H1 (cell line): ENCODE data around the gene EPS8. TPM values are rescaled to one million over a fixed set of nuclear protein-coding genes. Genes with fewer than 3 reads are reported as not detected.

Experiments used
- CTCF ChIA-PET: fragments of 300-600 bp; sonication (Branson Sonifier 250); formaldehyde crosslinking; loops from one replicate; lab custom pipeline; 2021; ENCODE audit not compliant: partially characterized antibody; lab: Charles Lee
- POLR2A ChIA-PET: fragments of 300-600 bp; sonication (Branson Sonifier 250); formaldehyde crosslinking; loops from one replicate; lab custom pipeline; 2021; ENCODE audit warnings: inconsistent platforms; ENCODE audit not compliant: partially characterized antibody; lab: Charles Lee
- DNase-seq, 2 experiments: peaks; one replicate each; pipeline versions ENCODE4 v3.0.0 to v3.0.0-alpha.2; 2010 to 2022; ENCODE audit warnings: low spot score in 2 of 2, low read depth in 1 of 2, mixed read lengths in 1 of 2
- FAIRE-seq: peaks from 2 replicates; lab custom pipeline; 2011; peaks lifted over from hg19 to GRCh38; lab: Jason Lieb, UNC
- H2AFZ ChIP-seq: 2 replicates; pipeline ENCODE4 v1.8.1; 2012; ENCODE audit warnings: low read length, inconsistent platforms
- H2AK5ac ChIP-seq: 2 replicates; pipeline ENCODE4 v1.6.1; 2013; ENCODE audit warnings: low read depth, low read length
- H2BK120ac ChIP-seq: replicated peaks from 2 replicates; pipeline ENCODE3; 2013; ENCODE audit warnings: low read depth, low read length, inconsistent platforms
- H2BK12ac ChIP-seq: 2 replicates; pipeline ENCODE4 v1.6.1; 2013; ENCODE audit warnings: low read depth, low read length
- H2BK15ac ChIP-seq: 2 replicates; pipeline ENCODE4 v1.6.1; 2013; ENCODE audit warnings: low read length
- H2BK20ac ChIP-seq: 2 replicates; pipeline ENCODE4 v1.6.1; 2013; ENCODE audit warnings: low read length
- H2BK5ac ChIP-seq: 2 replicates; pipeline ENCODE4 v1.6.1; 2013; ENCODE audit warnings: low read depth, low read length
- H3K14ac ChIP-seq: 2 replicates; pipeline ENCODE4 v1.6.1; 2013; ENCODE audit warnings: inconsistent platforms; ENCODE audit not compliant: insufficient read length
- H3K18ac ChIP-seq: 2 replicates; pipeline ENCODE4 v1.6.1; 2013; ENCODE audit warnings: low read length; ENCODE audit errors: extremely low read depth
- H3K23ac ChIP-seq: 2 replicates; pipeline ENCODE4 v1.6.1; 2013; ENCODE audit warnings: inconsistent platforms; ENCODE audit not compliant: insufficient read length
- H3K23me2 ChIP-seq: 2 replicates; pipeline ENCODE4 v1.6.1; 2013; ENCODE audit warnings: low read depth, low read length
- H3K27ac ChIP-seq: 2 replicates; pipeline ENCODE4 v1.6.1; 2011; ENCODE audit warnings: low read depth, low read length, inconsistent platforms
- H3K27me3 ChIP-seq, 4 experiments: replicated peaks in 1 of 4; 1 replicate in 1 of 4; 2 replicates in 3 of 4; pipeline versions ENCODE4 v1.6.1 to v1.8.1; 2011 to 2013; ENCODE audit warnings: low read length in 3 of 4, mild to moderate bottlenecking in 3 of 4, inconsistent platforms in 2 of 4, mixed read lengths in 2 of 4, moderate library complexity in 1 of 4; ENCODE audit not compliant: control insufficient read depth in 3 of 4, insufficient read depth in 3 of 4; ENCODE audit errors: extremely low read depth in 1 of 4
- H3K36me3 ChIP-seq, 4 experiments: 2 replicates each; pipeline versions ENCODE4 v1.6.1 to v1.8.1; 2011 to 2013; ENCODE audit warnings: mild to moderate bottlenecking in 4 of 4, low read length in 3 of 4, moderate library complexity in 2 of 4, control low read depth in 1 of 4, inconsistent platforms in 1 of 4; ENCODE audit not compliant: insufficient read depth in 4 of 4, control insufficient read depth in 2 of 4
- H3K4ac ChIP-seq: replicated peaks from 2 replicates; pipeline ENCODE3; 2013; ENCODE audit warnings: low read length, low read depth, mixed read lengths, inconsistent platforms; ENCODE audit not compliant: insufficient read length
- H3K4me1 ChIP-seq, 4 experiments: replicated peaks in 1 of 4; 1 replicate in 1 of 4; 2 replicates in 3 of 4; pipeline versions ENCODE4 v1.6.1 to v1.8.1; 2011 to 2013; ENCODE audit warnings: low read length in 3 of 4, inconsistent platforms in 2 of 4, mixed read lengths in 1 of 4; ENCODE audit not compliant: insufficient read depth in 4 of 4, control insufficient read depth in 3 of 4
- H3K4me2 ChIP-seq, 2 experiments: 2 replicates each; pipeline versions ENCODE4 v1.6.1 to v1.8.1; 2011 to 2013; ENCODE audit warnings: low read depth in 2 of 2, low read length in 2 of 2, control low read depth in 1 of 2, inconsistent platforms in 1 of 2, mild to moderate bottlenecking in 1 of 2; ENCODE audit not compliant: insufficient read depth in 1 of 2
- H3K4me3 ChIP-seq, 4 experiments: fragments of 200-600, 300-600 bp in 1 of 4; sonication (generic), shearing (Covaris generic), sonication (Bioruptor Twin) in 1 of 4; 2 replicates each; pipeline versions ENCODE4 v1.5.1 to v1.8.1; 2011 to 2016; ENCODE audit warnings: low read length in 4 of 4, low read depth in 3 of 4, control low read depth in 2 of 4, inconsistent platforms in 2 of 4, mild to moderate bottlenecking in 2 of 4, mixed read lengths in 1 of 4, moderate library complexity in 1 of 4; ENCODE audit not compliant: insufficient read depth in 2 of 4; ENCODE audit errors: extremely low read depth in 1 of 4
- H3K56ac ChIP-seq: replicated peaks from 2 replicates; pipeline ENCODE3; 2013; ENCODE audit warnings: low read depth, mild to moderate bottlenecking, mixed read lengths, low read length, inconsistent platforms; ENCODE audit not compliant: insufficient read length
- H3K79me1 ChIP-seq: 2 replicates; pipeline ENCODE4 v1.6.1; 2013; ENCODE audit warnings: low read depth, low read length, control low read depth
- H3K79me2 ChIP-seq, 2 experiments: 2 replicates each; pipeline versions ENCODE4 v1.6.1 to v1.8.1; 2012 to 2013; ENCODE audit warnings: low read length in 2 of 2, mild to moderate bottlenecking in 2 of 2, inconsistent platforms in 1 of 2; ENCODE audit not compliant: insufficient read depth in 2 of 2, control insufficient read depth in 1 of 2
- H3K9ac ChIP-seq, 4 experiments: replicated peaks in 1 of 4; 1 replicate in 1 of 4; 2 replicates in 3 of 4; pipeline versions ENCODE4 v1.6.1 to v1.8.1; 2011 to 2013; ENCODE audit warnings: low read depth in 3 of 4, low read length in 3 of 4, control low read depth in 2 of 4, mild to moderate bottlenecking in 2 of 4, moderate library complexity in 2 of 4, inconsistent platforms in 1 of 4; ENCODE audit errors: extremely low read depth in 1 of 4
- H3K9me3 ChIP-seq, 2 experiments: 2 replicates each; pipeline versions ENCODE4 v1.6.1 to v1.8.1; 2012 to 2013; ENCODE audit warnings: mild to moderate bottlenecking in 2 of 2, moderate library complexity in 2 of 2, control low read depth in 1 of 2, inconsistent platforms in 1 of 2, low read depth in 1 of 2, low read length in 1 of 2, mixed read lengths in 1 of 2; ENCODE audit not compliant: insufficient read depth in 2 of 2
- H4K20me1 ChIP-seq, 2 experiments: replicated peaks in 1 of 2; 2 replicates each; pipeline versions ENCODE3 to v1.8.1; 2011 to 2013; ENCODE audit warnings: inconsistent platforms in 2 of 2, low read length in 2 of 2, mild to moderate bottlenecking in 1 of 2; ENCODE audit not compliant: insufficient read depth in 2 of 2, control insufficient read depth in 1 of 2
- H4K5ac ChIP-seq: 2 replicates; pipeline ENCODE4 v1.6.1; 2013; ENCODE audit warnings: low read length, low read depth, mixed read lengths, inconsistent platforms; ENCODE audit not compliant: insufficient read length
- H4K8ac ChIP-seq: 2 replicates; pipeline ENCODE4 v1.8.0; 2013; ENCODE audit warnings: mild to moderate bottlenecking, moderate library complexity, low read length, inconsistent platforms; ENCODE audit not compliant: insufficient read depth; ENCODE audit errors: extremely low read depth
- H4K91ac ChIP-seq: replicated peaks from 2 replicates; pipeline ENCODE3; 2013; ENCODE audit warnings: low read length, mixed read lengths, inconsistent platforms; ENCODE audit not compliant: insufficient read length
- CEBPB ChIP-seq: IDR thresholded peaks from 2 replicates; pipeline ENCODE4 v1.6.1; 2012; ENCODE audit warnings: low read depth, low read length
- SAP30 ChIP-seq: fragments of 300-600 bp; sonication (generic); IDR thresholded peaks from 2 replicates; pipeline ENCODE4 v1.7.1; 2012; ENCODE audit warnings: low read length, moderate library complexity, mild to moderate bottlenecking, inconsistent platforms; ENCODE audit not compliant: insufficient read depth, insufficient replicate concordance
- WGBS, 2 experiments: shearing (Covaris generic) in 1 of 2; methylation state at CpG; one replicate each; pipeline versions ENCODE4 v1.1.6 to v1.1.7; 2013 to 2015; ENCODE audit warnings: low lambda C conversion rate in 2 of 2, mixed read lengths in 2 of 2, inconsistent platforms in 1 of 2, low coverage in 1 of 2, missing lambda C conversion rate in 1 of 2; ENCODE audit not compliant: insufficient replicate concordance in 2 of 2, insufficient coverage in 1 of 2, insufficient read length in 1 of 2; ENCODE audit errors: extremely low coverage in 1 of 2, missing lambda C conversion rate in 1 of 2; 5-methylcytosine and 5-hydroxymethylcytosine counted together
- polyA plus RNA-seq, 7 experiments: library from polyadenylated mRNA; depleted of rRNA in 3 of 7; stranded (reverse) in 5 of 7; unstranded in 2 of 7; fragments of >200 nt in 5 of 7; fragments of 200-250 nt in 2 of 7; gene quantifications; 1 replicate in 5 of 7; 2 replicates in 1 of 7; 4 replicates in 1 of 7; pipeline versions ENCODE4 v1.2.1 to v1.2.3, GENCODE V29; 2011 to 2013; ENCODE audit warnings: missing spikeins in 2 of 7, mixed read lengths in 2 of 7
- total RNA-seq: library from RNA; stranded (reverse); fragmentation: NEBNext Ultra II Directional; extraction: Animal tissue kit (Norgen Biotek cat#: 25700); gene quantifications from 2 replicates; pipeline ENCODE4 v1.2.1, GENCODE V29; 2021

Gene EPS8
- total and polyA plus RNA-seq, 2 of the 8 experiments (the other 6 are each of a cell fraction or from before 2014, with no cell fraction given) = 3.0 to 4.6 TPM

DNA sequence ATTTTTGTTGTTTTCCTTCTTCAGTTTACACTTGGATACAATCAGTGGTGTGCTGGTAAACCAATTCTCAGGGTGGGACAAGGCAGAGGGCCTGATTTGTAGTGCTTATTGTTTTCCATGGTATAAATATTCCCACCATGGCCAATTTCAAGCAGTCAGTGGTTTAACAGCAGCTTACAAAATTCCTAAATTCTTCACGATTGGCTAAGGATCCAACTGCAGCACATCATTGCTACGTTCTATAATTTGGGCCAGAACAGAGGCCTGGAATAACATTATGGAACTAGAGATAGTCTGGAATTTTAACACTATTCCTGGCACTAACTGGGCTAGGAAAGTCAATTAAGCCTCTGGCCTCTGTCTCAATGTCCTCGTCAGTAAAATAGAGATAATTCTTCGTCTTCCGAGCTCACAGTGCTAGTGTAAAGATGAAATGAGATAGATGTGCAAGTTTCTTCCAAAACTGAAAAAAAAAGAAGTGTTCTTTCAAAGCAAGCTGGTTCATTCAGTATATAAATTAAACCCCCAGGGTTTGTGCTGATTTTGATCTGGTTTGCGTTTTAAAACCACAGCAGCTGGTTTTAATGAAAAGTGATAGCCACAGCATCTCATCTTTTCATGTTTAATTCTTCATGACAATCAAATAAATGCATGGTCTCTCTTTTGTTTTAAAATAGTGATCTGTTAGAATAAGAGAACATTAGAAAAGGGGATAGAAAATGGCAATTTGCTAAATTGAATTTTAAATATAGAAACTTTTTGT, 104.1 kb downstream of the EPS8 start:
- no peak overlapping the region for H2BK15ac ChIP-seq
- H2BK20ac ChIP-seq = no peak overlapping the region
- no peak overlapping the region for H2BK12ac ChIP-seq
- H4K91ac ChIP-seq = no peak overlapping the region
- no peaks in the 10 kb centered on the region for H3K79me1 ChIP-seq
- no peaks in the 10 kb centered on the region for H3K79me2 ChIP-seq
- peaks cover 0 to 8% (median 5%) of the 10 kb centered on the region in 4 experiments; a peak in 4 of 7 replicates for H3K4me1 ChIP-seq
- H3K4me3 ChIP-seq = no peak overlapping the region
- H4K20me1 ChIP-seq = no peaks in the 10 kb centered on the region
- H3K27ac ChIP-seq = no peak overlapping the region
- H2BK120ac ChIP-seq = no peak overlapping the region
- no peak overlapping the region for H4K8ac ChIP-seq
- H3K56ac ChIP-seq = no peak overlapping the region
- no peak overlapping the region for H3K4me2 ChIP-seq
- POLR2A ChIA-PET = no interaction called here
- no peak for TF ChIP-seq SAP30
- no peak for TF ChIP-seq CEBPB
- TF ChIP-seq, all 59 proteins: peak for 0
- Histone ChIP-seq H3K27me3 (no peaks in the 10 kb centered on the region), H3K9ac (no peak overlapping the region), H3K36me3 (no peaks in the 10 kb centered on the region), H3K9me3 (no peaks in the 10 kb centered on the region), H2AFZ (no peak overlapping the region), H3K4ac (no peak overlapping the region), H3K23ac (no peak overlapping the region), H2AK5ac (no peak overlapping the region), H4K5ac (no peak overlapping the region), H2BK5ac (no peak overlapping the region), H3K14ac (no peak overlapping the region), H3K18ac (no peak overlapping the region), H3K23me2 (no peaks in the 10 kb centered on the region)
- CTCF ChIA-PET = interaction anchor here (1.4 kb wide), 1 partner anchor 12 kb away, joined by 3 read pairs; no protein-coding TSS in a partner anchor
- 85% methylated on average over 6 of the region's 6 CpGs; no CpG with 5 or more reads in 1 of the 2 experiments for WGBS, 2 experiments
- DNase-seq = no peak
- no peak for FAIRE-seq
